H9 (cell line): ENCODE measurements around the gene MTNR1B. TPM values are rescaled to one million over a fixed set of nuclear protein-coding genes. Genes with fewer than 3 reads are reported as not detected.

Experiments used
- DNase-seq: peaks from one replicate; pipeline ENCODE4 v3.0.0-alpha.2; 2017
- H2AFZ ChIP-seq: one replicate; pipeline ENCODE4 v1.6.1; 2013; ENCODE audit warnings: mild to moderate bottlenecking, low read length, control low read depth, moderate library complexity
- H2AK5ac ChIP-seq: 2 replicates; pipeline ENCODE4 v1.6.1; 2013; ENCODE audit warnings: low read length, control low read depth, mixed read lengths; ENCODE audit not compliant: insufficient read length
- H2BK120ac ChIP-seq: one replicate; pipeline ENCODE4 v1.6.1; 2013; ENCODE audit warnings: low read depth, mild to moderate bottlenecking, low read length, control low read depth, inconsistent platforms; ENCODE audit not compliant: poor library complexity, severe bottlenecking
- H2BK12ac ChIP-seq: 2 replicates; pipeline ENCODE4 v1.6.1; 2013; ENCODE audit warnings: low read length, control low read depth, mixed read lengths, low read depth; ENCODE audit not compliant: insufficient read length
- H2BK15ac ChIP-seq: 2 replicates; pipeline ENCODE4 v1.6.1; 2013; ENCODE audit warnings: low read depth, low read length, control low read depth
- H2BK20ac ChIP-seq: one replicate; pipeline ENCODE4 v1.6.1; 2013; ENCODE audit warnings: low read depth, mild to moderate bottlenecking, low read length, control low read depth, inconsistent platforms; ENCODE audit not compliant: poor library complexity, severe bottlenecking
- H2BK5ac ChIP-seq: 2 replicates; pipeline ENCODE4 v1.6.1; 2013; ENCODE audit warnings: low read length, control low read depth, mixed read lengths; ENCODE audit not compliant: insufficient read length
- H3K14ac ChIP-seq: 2 replicates; pipeline ENCODE4 v1.6.1; 2013; ENCODE audit warnings: low read length, control low read depth; ENCODE audit not compliant: insufficient read depth
- H3K18ac ChIP-seq: 2 replicates; pipeline ENCODE4 v1.6.1; 2013; ENCODE audit warnings: low read depth, mild to moderate bottlenecking, mixed read lengths, low read length, control low read depth; ENCODE audit not compliant: insufficient read length
- H3K23ac ChIP-seq: 2 replicates; pipeline ENCODE4 v1.6.1; 2013; ENCODE audit warnings: low read length, control low read depth, mixed read lengths, low read depth; ENCODE audit not compliant: insufficient read length
- H3K23me2 ChIP-seq: 2 replicates; pipeline ENCODE4 v1.6.1; 2013; ENCODE audit warnings: low read depth, mild to moderate bottlenecking, mixed read lengths, low read length, control low read depth; ENCODE audit not compliant: insufficient read length, poor library complexity, severe bottlenecking
- H3K27ac ChIP-seq: 2 replicates; pipeline ENCODE4 v1.5.1; 2013; ENCODE audit warnings: low read length, control low read depth, mixed read lengths, low read depth; ENCODE audit not compliant: insufficient read length
- H3K27me3 ChIP-seq: 2 replicates; pipeline ENCODE4 v1.6.1; 2013; ENCODE audit warnings: low read length, control low read depth, inconsistent platforms; ENCODE audit not compliant: insufficient read depth
- H3K4ac ChIP-seq: 2 replicates; pipeline ENCODE4 v1.6.1; 2013; ENCODE audit warnings: low read depth, mild to moderate bottlenecking, control low read depth, inconsistent platforms, low read length, moderate library complexity
- H3K4me1 ChIP-seq: 2 replicates; pipeline ENCODE4 v1.6.1; 2013; ENCODE audit warnings: low read length, control low read depth, inconsistent platforms; ENCODE audit not compliant: insufficient read depth
- H3K4me2 ChIP-seq: 2 replicates; pipeline ENCODE4 v1.6.1; 2013; ENCODE audit warnings: low read length, control low read depth, mixed read lengths; ENCODE audit not compliant: insufficient read length, insufficient read depth
- H3K56ac ChIP-seq: 2 replicates; pipeline ENCODE4 v1.6.1; 2013; ENCODE audit warnings: low read depth, mild to moderate bottlenecking, mixed read lengths, low read length, control low read depth; ENCODE audit not compliant: insufficient read length
- H3K79me1 ChIP-seq: 2 replicates; pipeline ENCODE4 v1.6.1; 2013; ENCODE audit warnings: low read depth, mild to moderate bottlenecking, moderate library complexity, low read length, control low read depth, inconsistent platforms; ENCODE audit not compliant: insufficient read depth, poor library complexity, severe bottlenecking
- H3K79me2 ChIP-seq: 2 replicates; pipeline ENCODE4 v1.6.1; 2013; ENCODE audit warnings: low read length, control low read depth, inconsistent platforms; ENCODE audit not compliant: insufficient read depth
- H3K9ac ChIP-seq: 2 replicates; pipeline ENCODE4 v1.6.1; 2013; ENCODE audit warnings: low read length, control low read depth, mixed read lengths; ENCODE audit not compliant: insufficient read length; ENCODE audit errors: extremely low read depth
- H3K9me3 ChIP-seq: one replicate; pipeline ENCODE4 v1.6.1; 2013; ENCODE audit warnings: low read depth, low read length, inconsistent platforms; ENCODE audit not compliant: control insufficient read depth
- H3T11ph ChIP-seq: one replicate; pipeline ENCODE4 v1.6.1; 2013; ENCODE audit warnings: mild to moderate bottlenecking, low read length, control low read depth, inconsistent platforms
- H4K20me1 ChIP-seq: one replicate; pipeline ENCODE4 v1.6.1; 2013; ENCODE audit not compliant: control insufficient read depth, insufficient read length, insufficient read depth
- H4K5ac ChIP-seq: 2 replicates; pipeline ENCODE4 v1.6.1; 2013; ENCODE audit warnings: low read depth, mild to moderate bottlenecking, mixed read lengths, low read length, control low read depth; ENCODE audit not compliant: insufficient read length
- H4K8ac ChIP-seq: replicated peaks from 2 replicates; pipeline ENCODE4 v1.6.1; 2013; ENCODE audit warnings: low read length, control low read depth, mixed read lengths, low read depth; ENCODE audit not compliant: insufficient read length
- H4K91ac ChIP-seq: 2 replicates; pipeline ENCODE4 v1.6.1; 2013; ENCODE audit warnings: low read depth, mild to moderate bottlenecking, moderate library complexity, mixed read lengths, low read length, control low read depth; ENCODE audit not compliant: insufficient read length
- H3K27ac Mint-ChIP-seq, 3 experiments: 2 replicates in 2 of 3; 3 replicates in 1 of 3; pipeline ENCODE4 v1.8.0; 2020 to 2021; ENCODE audit warnings: mixed read lengths in 3 of 3, mild to moderate bottlenecking in 1 of 3, moderate library complexity in 1 of 3
- H3K27me3 Mint-ChIP-seq: 2 replicates; pipeline ENCODE4 v1.8.0; 2021; ENCODE audit warnings: low read depth, mild to moderate bottlenecking, moderate library complexity, mixed read lengths
- H3K36me3 Mint-ChIP-seq, 3 experiments: 2 replicates in 2 of 3; 3 replicates in 1 of 3; pipeline ENCODE4 v1.8.0; 2020 to 2021; ENCODE audit warnings: low read depth in 3 of 3, mixed read lengths in 3 of 3; ENCODE audit not compliant: insufficient read depth in 1 of 3
- H3K4me1 Mint-ChIP-seq, 2 experiments: 2 replicates each; pipeline ENCODE4 v1.8.0; 2020; ENCODE audit warnings: mixed read lengths in 2 of 2
- H3K4me3 Mint-ChIP-seq, 2 experiments: 2 replicates in 1 of 2; 3 replicates in 1 of 2; pipeline ENCODE4 v1.8.0; 2020 to 2021; ENCODE audit warnings: mild to moderate bottlenecking in 2 of 2, mixed read lengths in 2 of 2, moderate library complexity in 1 of 2
- H3K9me3 Mint-ChIP-seq, 2 experiments: 2 replicates in 1 of 2; 3 replicates in 1 of 2; pipeline ENCODE4 v1.8.0; 2020; ENCODE audit warnings: mild to moderate bottlenecking in 2 of 2, mixed read lengths in 2 of 2, moderate library complexity in 1 of 2
- CTCF ChIP-seq: fragments of 200-600 bp; sonication (generic); conservative IDR thresholded peaks from 3 replicates; pipeline ENCODE4 v1.8.0; 2021; ENCODE audit warnings: antibody characterized with exemption, mild to moderate bottlenecking
- WGBS: extraction: QIAGEN DNeasy Blood & Tissue Kit; methylation state at CpG from one replicate; pipeline ENCODE4 v1.1.7; 2013; ENCODE audit warnings: missing lambda C conversion rate, low lambda C conversion rate, mixed read lengths; ENCODE audit not compliant: insufficient read length; ENCODE audit errors: extremely low coverage; 5-methylcytosine and 5-hydroxymethylcytosine counted together
- total RNA-seq: library from RNA; stranded (reverse); gene quantifications from 2 replicates; pipeline ENCODE4 v1.2.1, GENCODE V29; 2021

The MTNR1B gene
- total RNA-seq, 1 experiment from 2014 or later: not detected

GRCh38 chr11:93024369-93024768, 54.9 kb downstream of the MTNR1B start:
- Histone ChIP-seq H3K4ac (no peak overlapping the region), H3K14ac (no peak overlapping the region; the same call in 1 of the 2 replicates), H2BK15ac (no peak overlapping the region), H3K27me3 (no peaks in the 10 kb centered on the region), H3K56ac (no peak overlapping the region), H3K27ac (no peak overlapping the region), H4K8ac (no peak overlapping the region), H3T11ph (no peak overlapping the region), H3K18ac (no peak overlapping the region), H4K20me1 (no peaks in the 10 kb centered on the region), H2AFZ (no peak overlapping the region), H4K91ac (no peak overlapping the region), H4K5ac (no peak overlapping the region), H3K4me1 (no peaks in the 10 kb centered on the region), H2BK120ac (no peak overlapping the region), H2AK5ac (no peak overlapping the region), H3K9me3 (no peaks in the 10 kb centered on the region), H3K79me2 (no peaks in the 10 kb centered on the region), H3K23ac (no peak overlapping the region), H2BK5ac (no peak overlapping the region), H2BK20ac (no peak overlapping the region), H3K9ac (no peak overlapping the region), H2BK12ac (no peak overlapping the region), H3K4me2 (no peak overlapping the region), H3K79me1 (no peaks in the 10 kb centered on the region), H3K23me2 (no peaks in the 10 kb centered on the region)
- no peak for DNase-seq
- H3K4me3 Mint-ChIP-seq: no peak overlapping the region
- TF ChIP-seq CTCF: no peak
- no CpG with 5 or more reads among the region's 1 CpG for WGBS
- H3K9me3 Mint-ChIP-seq: no peaks in the 10 kb centered on the region
- no peaks in the 10 kb centered on the region; the same call in 1 of the 2 replicates for H3K27me3 Mint-ChIP-seq
- H3K4me1 Mint-ChIP-seq: peaks cover 7 to 12% of the 10 kb centered on the region in 2 experiments
- no peak overlapping the region for H3K27ac Mint-ChIP-seq
- 0 out of 7 replicates have a peak, but pooled peaks cover 0 to 8% (median 0%) of the 10 kb centered on the region in 3 experiments for H3K36me3 Mint-ChIP-seq
